Progenitor cell of endocrine pancreas (in vitro differentiated cells): ENCODE data around the gene MESP1. TPM values are rescaled to one million over a fixed set of nuclear protein-coding genes. Genes with fewer than 3 reads are reported as not detected.

Source experiments
- DNase-seq: peaks from one replicate; pipeline ENCODE4 v3.0.0; 2021; ENCODE audit warnings: low spot score; ENCODE audit not compliant: unreplicated experiment
- H3K27ac Mint-ChIP-seq: 2 replicates; pipeline ENCODE4 v1.8.0; 2021; ENCODE audit warnings: mild to moderate bottlenecking, moderate library complexity, mixed read lengths
- H3K27me3 Mint-ChIP-seq: 2 replicates; pipeline ENCODE4 v1.8.0; 2021; ENCODE audit warnings: mixed read lengths
- H3K36me3 Mint-ChIP-seq: 2 replicates; pipeline ENCODE4 v1.8.0; 2022; ENCODE audit warnings: mixed read lengths; ENCODE audit not compliant: insufficient read depth
- H3K4me1 Mint-ChIP-seq: 2 replicates; pipeline ENCODE4 v1.8.0; 2021; ENCODE audit warnings: low read depth, mixed read lengths
- H3K4me3 Mint-ChIP-seq: 2 replicates; pipeline ENCODE4 v1.8.0; 2021; ENCODE audit warnings: low read depth, mild to moderate bottlenecking, moderate library complexity, mixed read lengths
- H3K9me3 Mint-ChIP-seq: 2 replicates; pipeline ENCODE4 v1.8.0; 2021; ENCODE audit warnings: low read depth, mixed read lengths
- CTCF ChIP-seq: fragments of 200-600 bp; sonication (generic); IDR thresholded peaks from one replicate; pipeline ENCODE4 v1.5.0; 2021; ENCODE audit warnings: antibody characterized with exemption, mild to moderate bottlenecking; ENCODE audit not compliant: unreplicated experiment
- total RNA-seq: library from RNA; stranded (reverse); gene quantifications from 2 replicates; pipeline ENCODE4 v1.2.1, GENCODE V29; 2021

MESP1 gene
- total RNA-seq, 1 donor from 2014 or later: 0.50 TPM

DNA sequence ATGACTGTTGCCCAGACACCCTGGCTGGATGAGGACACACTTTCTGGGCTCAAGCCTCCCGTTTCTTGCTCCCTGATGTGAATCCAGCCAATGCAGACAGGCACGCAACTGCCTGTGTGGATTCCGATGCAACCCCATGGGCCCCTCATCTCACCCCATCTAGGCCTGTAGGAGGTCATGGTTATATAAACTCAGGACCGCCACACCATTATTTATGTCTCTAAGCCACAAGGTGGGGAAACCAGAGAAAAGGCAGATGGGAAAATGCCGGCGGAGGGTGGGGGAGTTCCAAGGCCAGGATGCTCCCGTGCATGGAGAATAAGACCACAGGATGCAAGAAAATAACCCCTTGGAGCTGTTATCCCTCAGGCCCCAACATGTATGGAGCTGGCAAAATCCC lies 2.0 kb downstream of the MESP1 start:
- no peak for TF ChIP-seq CTCF
- Mint-ChIP-seq H3K27ac (no peak overlapping the region), H3K27me3 (peaks cover 21% of the 10 kb centered on the region), H3K4me3 (no peak overlapping the region), H3K9me3 (no peaks in the 10 kb centered on the region), H3K4me1 (no peaks in the 10 kb centered on the region), H3K36me3 (no peaks in the 10 kb centered on the region)
- no peak for DNase-seq

- Mint-ChIP-seq H3K27me3 (peaks cover 17% of the 10 kb centered on the region), H3K4me3 (no peak overlapping the region)
Observed at GRCh38 chr15:89747708-89748682, 3.1 kb downstream of the MESP1 start.

DNA sequence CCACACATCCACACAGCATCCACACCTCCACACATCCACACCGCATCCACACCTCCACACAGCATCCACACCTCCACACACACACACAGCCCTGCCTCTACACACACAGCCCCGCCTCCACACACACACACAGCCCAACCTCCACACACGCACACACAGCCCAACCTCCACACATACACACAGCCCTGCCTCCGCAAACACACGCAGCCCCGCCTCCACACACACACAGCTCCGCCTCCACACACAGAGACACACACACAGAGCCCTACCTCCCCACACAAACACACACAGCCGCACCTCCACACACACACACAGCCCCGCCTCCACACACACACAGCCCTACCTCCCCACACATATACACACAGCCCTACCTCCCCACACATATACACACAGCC lies 4.7 kb downstream of the MESP1 start:
- Mint-ChIP-seq H3K4me1 (no peaks in the 10 kb centered on the region), H3K27me3 (peaks cover 14% of the 10 kb centered on the region), H3K27ac (no peak overlapping the region), H3K4me3 (no peak overlapping the region), H3K36me3 (no peaks in the 10 kb centered on the region), H3K9me3 (no peaks in the 10 kb centered on the region)
- no peak for TF ChIP-seq CTCF
- DNase-seq: no peak

More at GRCh38 chr15:89747708-89748682, 3.1 kb downstream of the MESP1 start:
- no peak for TF ChIP-seq CTCF
- Mint-ChIP-seq H3K36me3 (no peaks in the 10 kb centered on the region), H3K27ac (no peak overlapping the region), H3K9me3 (no peaks in the 10 kb centered on the region), H3K4me1 (no peaks in the 10 kb centered on the region)
- DNase-seq: no peak

- no peaks in the 10 kb centered on the region for H3K36me3 Mint-ChIP-seq
- no peak overlapping the region for H3K27ac Mint-ChIP-seq
- DNase-seq: no peak
- peaks cover 13% of the 10 kb centered on the region for H3K27me3 Mint-ChIP-seq
- H3K9me3 Mint-ChIP-seq: no peaks in the 10 kb centered on the region
- no peak overlapping the region for H3K4me3 Mint-ChIP-seq
- TF ChIP-seq CTCF: no peak
- H3K4me1 Mint-ChIP-seq: no peaks in the 10 kb centered on the region
Observed at GRCh38 chr15:89745768-89746167, 5.3 kb downstream of the MESP1 start.

- no peaks in the 10 kb centered on the region for H3K36me3 Mint-ChIP-seq
- H3K9me3 Mint-ChIP-seq: no peaks in the 10 kb centered on the region
- H3K27me3 Mint-ChIP-seq: peaks cover 14% of the 10 kb centered on the region
- no peak for DNase-seq
- no peak overlapping the region for H3K4me3 Mint-ChIP-seq
- TF ChIP-seq CTCF: no peak
- no peak overlapping the region for H3K27ac Mint-ChIP-seq
- H3K4me1 Mint-ChIP-seq: no peaks in the 10 kb centered on the region
Observed at GRCh38 chr15:89745131-89745530, 5.9 kb downstream of the MESP1 start.
